AG20443 (cell line): ENCODE measurements around the gene GINS2.

Experiments
- DNase-seq: peaks from one replicate; pipeline ENCODE4 v3.0.0; 2012; ENCODE audit warnings: low spot score, mixed read lengths

Gene GINS2

DNA sequence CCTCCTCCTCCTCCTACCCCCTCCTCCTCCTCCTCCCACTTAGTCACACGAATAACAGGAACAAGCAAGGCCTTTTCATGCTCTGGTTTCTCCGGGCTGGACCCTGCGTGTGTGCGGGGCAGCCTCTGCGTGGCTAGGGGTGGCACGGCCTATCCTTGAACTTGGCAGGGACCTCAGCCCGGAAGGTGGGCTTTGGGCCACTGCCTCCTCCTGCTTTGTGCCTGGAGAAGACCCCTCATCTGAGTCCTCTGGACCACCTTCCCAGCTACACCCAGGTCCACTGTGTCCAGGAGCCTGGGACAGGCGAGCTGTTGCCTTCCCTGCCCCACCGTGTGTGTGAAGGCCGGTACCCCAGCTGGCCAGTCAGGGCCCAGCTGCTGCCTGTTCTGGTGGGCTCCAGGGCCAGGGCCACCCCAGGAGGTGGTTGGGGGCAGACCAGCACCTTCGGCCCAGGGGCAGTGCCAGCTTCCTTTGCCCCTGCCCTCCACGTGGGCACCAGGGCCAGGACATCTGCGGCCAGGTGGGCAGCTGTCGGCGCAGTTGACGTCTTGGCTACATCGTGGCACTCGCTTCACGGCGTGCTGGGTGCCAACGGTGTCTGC, 35.4 kb downstream of the GINS2 start:
- peak; percentile 49 for DNase-seq

DNA sequence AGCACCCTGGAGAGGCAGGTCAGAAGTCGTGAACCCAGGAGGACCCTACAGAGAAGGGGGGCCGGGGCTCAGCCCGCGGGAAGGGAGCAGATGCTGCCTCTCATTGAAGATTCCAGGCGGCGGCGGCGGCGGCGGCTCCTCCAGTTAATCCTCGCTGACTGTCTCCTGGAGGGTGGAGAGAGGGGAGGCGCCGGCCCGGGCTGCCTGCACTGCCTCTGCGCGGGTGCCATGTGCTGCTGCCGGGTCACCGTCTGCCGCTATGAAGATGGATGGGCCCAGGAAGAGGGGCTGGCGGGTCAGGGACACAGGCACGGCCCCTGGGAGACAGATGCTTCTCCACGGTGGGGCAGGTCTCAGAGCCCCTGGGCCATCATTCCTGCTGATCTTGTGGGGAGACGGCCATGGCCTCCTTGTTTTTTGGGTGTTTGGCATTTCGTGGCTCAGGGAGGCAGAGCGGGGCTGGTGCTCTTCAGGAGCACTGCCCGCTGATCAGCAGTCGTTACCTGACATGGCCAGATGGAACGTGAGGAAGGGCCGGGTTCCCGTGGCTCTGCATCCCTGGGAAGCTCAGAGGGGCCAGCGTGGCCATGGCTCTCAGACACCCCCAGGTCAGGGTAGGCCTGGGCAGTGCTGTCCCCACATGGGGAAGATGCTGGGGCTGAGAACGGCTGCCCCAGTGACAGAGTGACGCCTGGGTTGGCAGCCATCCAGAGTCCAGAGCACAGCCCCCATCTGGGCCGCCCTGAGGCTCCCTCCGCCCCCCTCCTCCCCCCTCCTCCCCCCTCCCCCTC, 36.1 kb downstream of the GINS2 start:
- DNase-seq: peak; percentile 86

DNA sequence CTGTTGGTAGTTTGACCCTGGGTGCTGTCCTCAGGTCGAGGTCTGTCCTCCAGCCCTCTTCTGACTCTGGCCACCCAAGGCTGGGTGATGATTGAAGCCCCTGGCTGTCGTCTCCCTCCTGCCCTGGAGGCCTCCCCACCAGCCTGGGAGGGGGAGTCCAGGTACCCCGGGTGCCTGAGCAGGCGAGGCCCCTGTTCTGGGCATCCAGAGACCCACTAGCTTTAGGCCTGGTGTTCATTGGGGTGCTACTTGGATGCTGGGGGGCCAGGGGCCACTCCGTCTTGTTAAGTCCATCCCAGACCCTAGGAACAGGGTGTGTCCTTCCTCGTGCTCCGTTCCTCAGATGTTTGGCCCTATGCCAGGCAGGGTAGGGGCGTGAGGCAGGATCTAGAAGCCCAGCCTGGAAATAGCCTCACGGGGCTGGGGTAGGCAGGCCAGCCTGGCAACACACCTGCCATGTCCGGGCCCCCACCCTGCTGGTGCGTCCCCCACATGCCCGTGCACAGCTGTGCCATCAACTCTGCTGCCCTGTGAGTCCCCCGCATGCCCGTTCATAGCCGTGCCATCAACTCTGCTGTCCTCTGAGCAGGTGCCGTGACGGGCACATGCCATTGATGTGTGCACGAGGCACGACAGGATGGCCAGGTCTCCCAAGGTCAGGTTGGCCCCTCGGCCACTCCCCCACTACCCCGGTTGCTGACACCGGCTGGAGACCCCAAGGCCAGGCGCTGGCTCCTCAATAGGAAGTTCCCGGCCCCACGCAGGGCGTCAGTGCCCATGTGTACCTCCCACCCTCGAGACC, 36.9 kb downstream of the GINS2 start:
- no peak for DNase-seq

DNA sequence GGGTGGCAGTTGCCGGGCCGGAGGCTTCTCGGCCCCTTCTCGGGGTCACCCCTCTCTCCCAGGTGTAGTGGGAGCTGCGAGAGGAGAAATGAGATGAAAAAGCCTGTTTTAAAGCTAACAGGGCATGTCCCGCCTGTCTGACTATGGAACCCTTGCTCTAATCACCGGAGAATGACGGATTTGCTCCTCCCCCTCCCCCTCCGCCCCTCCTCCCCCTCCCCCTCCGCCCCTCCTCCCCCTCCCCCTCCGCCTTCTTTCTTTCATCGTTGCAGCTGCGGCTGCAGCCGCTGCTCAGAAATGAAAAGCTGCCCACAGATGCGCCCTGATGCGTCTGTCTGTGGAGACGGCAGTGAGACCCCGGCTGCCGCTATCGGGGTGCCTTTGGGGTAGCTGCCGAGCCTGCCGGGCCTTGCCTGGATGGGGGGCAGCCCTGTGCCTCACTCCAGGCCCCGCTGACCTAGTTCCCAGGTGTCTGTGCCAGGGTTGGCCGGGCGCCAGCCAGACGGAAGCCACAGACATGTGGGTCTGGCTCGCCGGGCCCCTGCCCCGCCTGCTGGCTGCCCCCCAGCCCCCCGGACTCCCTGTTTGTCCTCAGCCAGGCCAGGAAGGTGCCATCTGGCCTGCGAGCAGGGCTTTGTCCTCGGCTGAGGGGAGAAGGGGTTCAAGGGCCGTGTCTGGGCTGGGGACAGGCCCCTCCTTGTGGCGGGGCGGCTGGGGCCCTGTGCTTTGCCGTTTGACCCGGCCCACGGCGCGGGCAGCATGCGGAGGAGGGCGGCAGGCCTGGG, 37.7 kb downstream of the GINS2 start:
- DNase-seq: no peak

DNA sequence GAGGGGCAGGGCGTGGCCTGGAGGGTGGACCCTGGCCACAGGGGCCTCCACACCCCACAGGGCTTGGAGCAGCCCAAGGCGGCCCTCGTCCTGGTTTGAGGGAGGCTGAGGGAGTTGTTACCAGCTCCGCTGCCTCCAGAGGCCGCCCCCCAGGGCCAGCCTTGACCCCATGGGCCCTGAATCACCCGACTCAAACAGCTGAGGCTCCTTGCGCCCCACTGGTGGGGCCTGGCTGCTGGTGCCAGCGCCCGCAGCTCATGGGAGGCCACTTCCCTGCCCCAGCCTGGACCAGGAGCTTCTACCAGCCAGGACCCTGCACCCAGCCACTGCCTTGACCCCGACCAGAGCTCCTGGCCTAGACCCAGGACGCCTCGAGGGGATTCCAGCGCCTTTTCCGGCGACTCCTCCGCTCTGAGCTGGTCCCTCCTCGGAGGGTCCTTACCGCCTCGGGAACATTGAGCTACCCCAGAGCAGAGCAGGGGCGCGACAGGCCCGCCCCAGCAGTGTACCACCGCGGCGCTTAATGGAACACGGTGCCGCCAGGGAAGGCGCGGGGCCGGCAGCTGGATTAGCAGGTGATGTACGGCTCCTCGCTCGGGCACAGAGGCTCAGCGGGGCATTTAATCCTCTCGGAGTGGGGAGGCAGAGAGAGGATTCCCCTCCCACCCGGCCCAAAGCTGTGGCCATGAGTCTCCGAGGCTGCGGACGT, 38.5 kb downstream of the GINS2 start:
- DNase-seq: no peak

DNA sequence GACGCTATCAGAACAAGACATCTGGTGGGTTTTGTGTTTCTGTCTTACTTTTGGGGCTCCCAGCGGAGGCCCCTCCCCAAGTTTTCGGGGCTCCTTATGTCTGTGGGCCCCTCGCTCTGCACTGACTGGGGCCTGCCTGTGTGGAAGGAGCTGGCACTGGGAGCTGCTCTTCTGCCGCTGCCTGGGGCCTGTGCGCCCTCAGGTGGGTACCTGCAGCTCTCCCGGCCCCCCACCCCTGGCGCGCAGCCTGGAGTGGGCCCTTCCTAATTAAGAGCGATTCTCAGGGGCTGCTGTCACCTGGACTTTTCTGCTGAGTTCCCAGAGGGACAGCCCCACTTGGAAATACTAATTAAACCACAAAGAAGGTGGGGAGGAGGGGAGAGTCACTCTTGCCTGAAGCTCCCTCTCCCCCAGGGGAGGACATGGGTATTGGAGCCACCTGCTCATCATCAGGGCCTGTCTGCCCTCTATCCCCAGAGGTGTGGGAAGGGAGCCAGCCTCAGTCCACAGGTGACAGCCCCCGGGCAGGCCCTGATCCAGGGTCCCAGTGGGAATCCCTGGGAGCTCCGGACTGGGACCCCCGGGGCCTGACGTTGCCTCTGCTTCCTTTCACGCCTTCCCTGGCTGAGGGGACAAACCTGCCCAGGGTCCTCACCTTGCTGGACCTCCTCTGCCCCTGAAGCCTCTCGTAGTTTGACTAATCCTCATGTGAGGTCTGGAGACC, 39.2 kb downstream of the GINS2 start:
- no peak for DNase-seq

DNA sequence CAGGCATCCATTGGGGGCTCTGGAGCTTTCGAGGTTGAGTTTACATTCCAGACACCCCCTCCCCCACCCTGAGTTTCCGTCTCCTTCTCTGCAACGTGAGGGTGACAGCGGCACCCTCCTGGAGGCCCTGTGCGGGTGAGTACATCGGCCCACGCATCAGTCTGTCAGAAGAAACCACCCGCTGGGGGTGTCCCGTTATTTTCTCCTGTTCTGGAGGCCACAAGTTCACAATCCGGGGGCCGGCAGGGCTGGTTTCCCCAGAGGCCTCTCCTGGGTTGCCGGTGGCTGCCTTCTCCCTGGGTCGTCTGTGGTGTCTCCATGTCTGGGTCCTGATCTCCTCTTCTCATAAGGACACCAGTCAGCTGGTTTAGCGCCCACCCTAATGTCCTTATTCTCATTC, 39.9 kb downstream of the GINS2 start:
- DNase-seq: no peak

DNA sequence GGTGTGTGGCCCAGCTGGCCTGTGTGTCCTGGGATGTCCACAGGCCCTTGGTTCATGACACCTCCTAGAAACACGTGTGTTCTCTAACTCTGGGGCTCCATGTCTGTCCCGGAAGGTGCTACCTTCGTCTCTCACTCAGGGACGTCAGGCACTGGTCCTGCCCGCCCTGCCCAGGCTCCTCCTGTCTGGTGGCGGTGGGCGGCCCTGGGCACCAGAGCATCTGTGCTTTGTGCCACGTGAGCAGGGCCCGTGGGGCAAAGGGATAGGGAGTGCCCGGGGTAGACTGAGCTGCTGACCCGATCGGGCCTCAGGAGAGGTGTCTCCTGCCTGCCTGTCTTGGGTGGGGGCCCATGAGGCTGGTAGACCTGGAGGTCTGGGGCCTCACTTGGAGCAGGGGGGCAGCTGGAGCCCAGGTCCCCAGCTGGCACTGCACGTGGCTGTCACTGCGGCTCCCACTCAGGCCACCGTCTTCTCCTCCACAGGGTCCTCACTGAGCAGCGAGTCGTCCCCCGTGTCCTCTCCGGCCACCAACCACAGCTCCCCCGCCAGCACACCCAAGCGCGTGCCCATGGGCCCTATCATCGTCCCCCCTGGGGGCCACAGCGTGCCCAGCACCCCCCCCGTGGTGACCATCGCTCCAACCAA, 40.6 kb downstream of the GINS2 start:
- no peak for DNase-seq

DNA sequence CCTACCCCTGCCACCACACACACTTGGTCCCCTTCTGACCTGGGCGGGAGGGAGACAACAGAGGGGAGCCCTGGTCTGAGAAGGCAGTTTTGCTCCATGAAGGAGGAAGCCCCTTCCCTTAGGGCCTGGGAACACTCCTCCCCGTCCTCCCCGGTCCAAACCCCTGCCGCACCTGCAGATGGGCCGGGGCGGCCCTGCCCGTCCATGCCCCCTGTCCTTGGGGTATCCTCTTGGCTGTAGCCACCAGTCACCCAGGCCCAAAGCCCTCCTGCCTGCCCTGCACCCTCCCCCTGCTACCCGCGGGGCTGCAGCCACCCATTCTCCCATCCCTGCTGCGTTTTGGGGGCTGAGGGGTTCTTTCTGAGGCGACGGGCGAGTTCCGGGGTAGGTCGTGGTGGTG, 41.8 kb downstream of the GINS2 start:
- no peak for DNase-seq

DNA sequence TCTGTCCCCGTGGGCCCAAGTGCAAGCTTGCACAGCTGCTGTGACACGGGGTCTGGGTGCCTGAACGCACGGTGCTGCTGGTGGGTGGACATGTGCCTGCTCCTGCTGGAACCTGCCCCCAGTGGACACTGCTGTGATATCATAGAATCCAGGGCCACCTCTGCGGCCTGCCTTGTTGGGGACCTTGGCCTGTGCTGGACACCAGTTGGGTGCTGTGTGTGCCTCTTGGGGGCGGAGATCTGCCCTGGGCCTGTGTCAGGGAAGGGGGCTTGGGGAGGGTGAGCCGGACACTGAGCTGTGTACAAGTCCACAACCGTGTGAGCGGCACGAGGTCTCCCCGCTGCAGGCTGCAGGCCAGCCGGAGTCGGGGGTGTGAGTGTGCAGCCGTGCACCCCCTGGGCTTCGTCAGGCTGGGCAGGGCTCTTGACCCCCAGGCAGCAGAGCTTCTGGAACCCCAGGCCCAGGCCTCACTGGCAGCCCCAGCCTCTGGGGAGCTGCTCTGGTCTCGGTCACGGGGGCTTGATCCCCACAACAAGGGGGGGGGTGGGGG, 42.3 kb downstream of the GINS2 start:
- DNase-seq: no peak

DNA sequence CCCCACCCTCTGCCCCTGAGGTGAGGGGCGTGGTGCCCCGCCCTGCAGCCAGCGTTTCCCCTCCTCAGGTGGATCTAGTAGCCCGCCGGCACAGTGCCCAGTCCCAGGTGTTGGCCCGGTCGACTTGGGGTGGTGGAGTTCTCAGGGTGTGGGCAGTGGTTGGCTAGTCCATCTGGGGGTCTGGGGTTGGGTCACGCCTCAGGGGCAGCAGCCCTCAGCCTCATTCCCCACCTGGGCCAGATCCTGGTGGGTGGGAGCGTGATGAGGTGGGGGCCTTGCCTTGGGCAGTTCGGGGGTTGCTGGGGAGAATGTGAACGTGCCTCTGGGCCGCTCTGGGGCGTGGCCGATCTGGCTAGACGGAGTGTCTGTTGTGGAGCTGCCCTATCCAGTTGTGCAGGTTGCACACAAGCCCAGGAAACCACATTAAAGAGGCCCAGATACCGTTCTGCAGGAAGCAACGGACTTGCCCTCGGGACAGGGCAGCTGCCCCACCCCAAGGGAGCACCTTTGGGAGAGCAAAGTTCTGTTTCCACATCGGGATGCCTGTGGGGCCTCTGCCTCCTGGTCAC, 43.6 kb downstream of the GINS2 start:
- no peak for DNase-seq

DNA sequence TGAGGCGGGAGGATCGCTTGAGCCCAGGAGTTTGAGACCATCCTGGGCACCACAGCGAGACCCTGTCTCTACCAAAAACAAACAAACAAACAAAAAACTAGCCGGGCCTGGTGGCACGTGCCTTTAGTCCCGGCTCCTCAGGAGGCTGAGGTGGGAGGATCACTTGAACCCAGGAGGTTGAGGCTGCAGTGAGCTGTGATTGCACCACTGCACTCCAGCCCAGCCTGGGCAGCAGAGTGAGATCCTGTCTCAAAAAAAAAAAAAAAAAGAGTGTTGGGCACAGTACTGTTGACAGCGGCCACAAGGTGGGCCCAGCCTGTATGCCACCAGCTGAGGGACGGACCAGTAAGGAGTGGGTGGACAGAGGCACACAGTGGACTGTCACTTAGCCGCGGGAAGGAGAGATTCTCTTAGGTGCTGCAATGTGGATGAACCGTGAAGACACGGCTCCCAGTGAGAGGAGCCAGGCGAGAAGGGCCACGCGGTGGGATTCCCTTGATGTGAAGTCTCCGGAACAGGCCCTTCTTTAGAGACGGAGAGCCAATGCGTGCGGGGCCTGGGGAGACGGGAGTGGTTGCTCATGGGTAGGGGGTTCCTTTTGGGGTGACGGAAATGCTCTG, 44.6 kb downstream of the GINS2 start:
- DNase-seq: no peak

DNA sequence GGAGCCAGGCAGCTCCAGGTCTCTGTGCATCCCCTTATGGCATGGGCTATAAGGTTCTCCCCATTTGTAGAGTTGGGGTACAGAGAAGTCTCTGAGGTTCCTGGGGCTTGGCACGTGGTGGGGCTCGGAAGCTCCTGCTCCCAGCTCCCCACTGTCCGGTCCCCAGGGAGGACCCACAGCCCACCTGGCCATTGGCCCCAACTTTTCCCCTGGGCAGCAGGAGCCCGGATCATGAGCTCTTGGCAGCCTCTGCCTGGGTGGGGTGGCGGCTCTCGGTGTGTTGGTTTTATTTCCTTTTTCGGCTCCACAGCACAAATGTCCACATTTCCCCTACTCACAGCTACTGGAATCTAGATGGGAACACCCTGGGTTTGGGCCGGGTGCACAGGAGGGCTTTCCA, 45.1 kb downstream of the GINS2 start:
- DNase-seq: no peak

DNA sequence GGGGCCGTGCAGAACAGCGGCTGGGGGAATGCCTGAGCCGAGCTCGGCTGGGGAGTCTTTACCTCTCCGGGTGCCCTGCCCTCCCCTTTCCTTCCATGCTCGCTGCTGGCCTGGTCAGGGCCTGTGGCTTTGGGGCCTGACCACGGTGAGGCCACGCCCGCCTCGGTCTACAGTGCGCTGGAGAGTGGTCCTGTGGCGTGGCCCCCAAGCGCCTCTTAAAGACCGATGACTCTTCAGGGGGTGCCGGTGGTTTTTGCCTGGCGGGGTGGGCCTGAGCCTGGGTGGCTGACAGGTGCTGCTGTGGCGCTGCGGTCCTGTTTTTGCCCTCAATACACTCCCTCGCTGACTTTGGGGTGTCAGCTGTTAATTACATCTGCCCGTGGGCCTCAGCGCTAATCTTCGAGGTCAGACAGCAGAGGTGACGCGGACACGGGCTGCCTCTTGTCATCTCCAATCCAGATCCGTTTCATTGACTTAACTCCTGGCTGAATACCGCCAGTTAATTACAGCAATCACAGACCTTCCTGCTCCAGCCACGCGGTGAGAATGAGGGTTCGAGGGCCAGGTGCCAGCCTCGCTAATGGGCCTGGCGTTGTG, 45.9 kb downstream of the GINS2 start:
- DNase-seq: no peak

DNA sequence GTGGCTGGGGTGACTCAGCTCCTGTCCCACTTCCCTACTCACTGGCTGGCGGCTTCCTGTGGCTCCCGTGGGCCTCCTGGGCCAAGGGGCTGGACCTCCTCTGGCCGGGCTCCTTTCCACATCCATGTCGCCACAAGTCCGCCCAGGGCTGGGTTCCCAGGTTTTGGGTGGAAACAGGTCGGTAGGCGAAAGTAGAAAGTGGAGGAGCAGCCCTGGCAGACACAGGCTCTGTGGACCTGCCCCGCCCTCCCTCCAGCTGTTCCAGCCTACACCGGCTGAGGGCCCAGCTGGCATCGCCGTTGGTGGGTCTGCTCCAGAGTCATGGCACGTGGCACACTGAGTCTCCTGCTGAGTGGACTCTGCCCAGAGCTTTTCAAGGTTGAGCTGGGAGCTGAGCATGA, 47.0 kb downstream of the GINS2 start:
- DNase-seq: peak; percentile 74

DNA sequence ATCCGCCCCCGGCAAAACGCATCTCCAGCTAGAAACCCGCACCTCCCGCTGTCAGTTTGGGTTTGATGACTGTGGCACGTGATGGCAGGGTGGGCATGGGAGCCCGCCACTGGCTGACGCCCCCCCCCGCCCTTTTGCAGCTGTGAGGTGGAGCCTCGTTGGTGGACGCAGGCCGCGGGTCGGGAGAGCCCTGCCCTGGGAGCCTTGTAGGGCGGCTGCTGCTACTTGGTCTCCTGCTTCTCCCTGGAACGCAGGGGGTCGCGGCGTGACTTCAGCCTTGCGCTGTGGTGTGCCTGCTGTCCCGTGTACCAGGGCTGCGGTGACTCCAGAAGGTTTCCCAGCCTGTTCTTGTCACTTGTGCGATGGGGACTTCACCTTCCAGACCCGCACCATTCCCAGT, 47.4 kb downstream of the GINS2 start:
- DNase-seq: no peak

DNA sequence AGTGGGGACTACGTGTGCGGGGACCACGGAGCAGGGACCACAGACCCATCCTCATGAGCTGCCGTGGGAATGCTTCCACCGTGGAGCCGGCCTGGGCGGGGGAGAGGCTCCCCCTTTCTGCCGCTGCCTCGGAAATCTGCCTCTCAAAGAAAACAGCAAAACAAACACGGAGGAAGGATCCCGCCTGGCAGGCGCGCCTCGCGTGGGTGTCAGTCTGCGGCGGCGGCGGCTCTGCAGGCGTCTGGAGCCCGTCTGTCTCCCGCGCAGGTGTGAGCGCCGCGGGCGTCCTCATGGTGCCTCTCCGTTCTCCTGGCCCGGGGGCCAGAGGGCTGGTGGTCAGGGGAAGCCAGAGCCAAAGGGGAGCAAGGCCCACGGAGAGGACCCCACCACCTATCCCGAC, 48.2 kb downstream of the GINS2 start:
- no peak for DNase-seq

DNA sequence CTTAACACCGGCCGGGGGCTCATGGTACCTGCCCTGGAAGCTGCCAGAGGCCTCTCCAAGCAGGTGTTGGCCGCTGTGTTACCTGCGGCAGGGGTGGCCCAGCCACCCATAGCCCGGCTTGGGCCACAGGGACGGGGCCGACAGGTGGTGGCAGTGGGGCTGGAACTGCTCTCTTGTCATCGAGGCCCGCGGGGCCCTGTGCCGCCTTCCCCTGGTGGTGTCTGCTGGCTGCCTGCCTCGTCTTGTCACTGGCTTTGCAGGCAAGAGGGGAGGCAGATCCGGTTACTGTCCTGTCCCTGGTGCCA, 48.5 kb downstream of the GINS2 start:
- DNase-seq: no peak
